GM18907 (cell line): Measurements from ENCODE around the gene DIS3L2.
A peak's percentile ranks its signal among the peaks of the same experiment; 100 is the strongest.

Experiments used
- ATAC-seq: cut with Tn5 transposase; IDR thresholded peaks from one replicate; pipeline ENCODE4 v1.9.1; 2021; ENCODE audit warnings: mild to moderate bottlenecking, moderate library complexity; ENCODE audit not compliant: unreplicated experiment

The DIS3L2 gene

GRCh38 chr2:232219496-232219870 lies 258.0 kb downstream of the DIS3L2 start:
- ATAC-seq: no peak

GRCh38 chr2:232219932-232220331 lies 258.4 kb downstream of the DIS3L2 start:
- ATAC-seq: no peak

- no peak for ATAC-seq
These were observed 263.9 kb downstream of the DIS3L2 start for GRCh38 chr2:232225429-232225828.

- no peak for ATAC-seq
These were observed 264.4 kb downstream of the DIS3L2 start for GRCh38 chr2:232225895-232226294.

- no peak for ATAC-seq
These were observed 266.8 kb downstream of the DIS3L2 start for GRCh38 chr2:232228332-232228731.

GRCh38 chr2:232228971-232229894 lies 267.7 kb downstream of the DIS3L2 start:
- ATAC-seq: no peak

- no peak for ATAC-seq
These were observed 268.4 kb downstream of the DIS3L2 start for GRCh38 chr2:232229911-232230310.

- no peak for ATAC-seq
These were observed 269.0 kb downstream of the DIS3L2 start for GRCh38 chr2:232230560-232230959.

GRCh38 chr2:232231554-232231953 lies 270.0 kb downstream of the DIS3L2 start:
- ATAC-seq: no peak

- no peak for ATAC-seq
These were observed 271.4 kb downstream of the DIS3L2 start for GRCh38 chr2:232232915-232233314.

GRCh38 chr2:232234922-232235615 lies 273.6 kb downstream of the DIS3L2 start:
- no peak for ATAC-seq

GRCh38 chr2:232235716-232236115 lies 274.2 kb downstream of the DIS3L2 start:
- no peak for ATAC-seq

- peak; percentile 78 for ATAC-seq
These were observed 274.7 kb downstream of the DIS3L2 start for GRCh38 chr2:232236200-232236599.

- no peak for ATAC-seq
These were observed 276.0 kb downstream of the DIS3L2 start for GRCh38 chr2:232237464-232237863.

GRCh38 chr2:232238108-232238507 lies 276.6 kb downstream of the DIS3L2 start:
- ATAC-seq: no peak

- ATAC-seq: no peak
These were observed 277.1 kb downstream of the DIS3L2 start for GRCh38 chr2:232238596-232238995.

GRCh38 chr2:232239951-232240681 lies 278.6 kb downstream of the DIS3L2 start:
- no peak for ATAC-seq

- no peak for ATAC-seq
These were observed 279.4 kb downstream of the DIS3L2 start for GRCh38 chr2:232240906-232241305.

GRCh38 chr2:232242316-232242715 lies 280.8 kb downstream of the DIS3L2 start:
- no peak for ATAC-seq

- ATAC-seq: no peak
These were observed 283.6 kb downstream of the DIS3L2 start for GRCh38 chr2:232245111-232245510.

GRCh38 chr2:232246245-232246644 lies 284.7 kb downstream of the DIS3L2 start:
- no peak for ATAC-seq
